HT-29 (cell line): ENCODE measurements around the gene MEGF10. TPM values are rescaled to one million over a fixed set of nuclear protein-coding genes. Genes with fewer than 3 reads are reported as not detected.

Source experiments
- DNase-seq: peaks from one replicate; pipeline ENCODE4 v3.0.0-alpha.2; 2015; ENCODE audit warnings: low spot score
- total RNA-seq: library from RNA; depleted of rRNA; stranded (reverse); fragments of >200 nt; shearing (Covaris generic); gene quantifications from 2 replicates; pipeline ENCODE4 v1.2.3, GENCODE V29; 2014

The MEGF10 gene
- total RNA-seq, 1 experiment from 2014 or later, result not detected

DNA sequence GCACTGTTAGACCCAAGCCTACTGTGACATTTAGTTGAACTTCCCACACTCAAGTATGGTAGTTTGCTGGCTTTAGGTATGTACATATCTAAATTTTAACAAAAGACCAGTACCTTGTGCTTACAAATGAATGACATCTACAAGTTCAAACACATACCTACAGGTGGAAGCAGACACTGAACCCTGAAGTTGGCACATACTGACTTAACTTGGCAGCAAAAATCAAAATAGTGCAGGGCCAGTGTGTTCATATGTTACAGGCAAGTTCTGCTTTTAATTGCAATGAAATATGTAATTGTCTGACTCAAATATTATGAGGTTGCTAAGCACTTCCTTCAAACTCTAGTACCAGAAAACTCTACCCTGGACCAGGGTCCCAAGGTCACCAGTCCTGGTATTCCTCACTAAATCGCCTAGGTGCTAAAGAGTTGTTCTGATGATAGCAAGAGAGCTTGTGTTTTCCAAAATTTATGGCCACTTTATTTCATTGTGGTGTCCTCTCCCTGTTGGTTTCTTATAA lies 77.4 kb downstream of the MEGF10 start:
- no peak for DNase-seq

DNA sequence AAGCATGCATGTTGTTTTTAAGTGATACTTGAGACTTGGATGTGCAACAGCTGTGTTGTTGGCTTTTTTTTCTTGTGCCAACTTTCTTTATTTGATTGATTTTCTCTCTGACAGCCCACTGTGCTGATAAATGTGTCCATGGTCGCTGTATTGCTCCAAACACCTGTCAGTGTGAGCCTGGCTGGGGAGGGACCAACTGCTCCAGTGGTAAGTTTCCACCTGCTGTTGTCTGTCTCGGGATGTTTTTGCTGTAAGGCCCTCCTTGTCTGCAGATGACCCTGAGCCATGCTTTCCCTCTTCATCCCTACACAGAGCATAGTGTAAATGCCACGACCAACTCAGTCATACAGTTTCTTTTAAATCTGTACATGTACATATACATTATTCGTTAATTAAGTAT lies 79.2 kb downstream of the MEGF10 start:
- DNase-seq, result no peak

DNA sequence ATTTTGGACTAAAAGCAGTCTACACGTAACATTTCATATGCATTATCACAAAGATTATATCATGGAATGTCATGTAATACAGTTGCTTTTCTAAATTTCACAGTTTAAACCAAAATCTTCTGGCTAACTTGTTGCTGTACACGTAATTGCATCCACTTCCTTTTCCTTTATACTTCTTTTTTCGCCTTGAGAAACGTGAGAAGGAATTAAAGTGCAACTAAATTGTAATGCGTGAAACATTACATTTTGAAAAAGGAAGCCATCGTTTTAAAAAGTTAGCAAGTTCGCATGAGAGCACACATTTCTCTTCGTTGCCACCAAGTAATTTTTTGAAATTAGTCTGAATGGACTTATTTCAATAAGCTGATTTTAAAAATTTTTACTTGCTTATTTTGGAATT lies 80.0 kb downstream of the MEGF10 start:
- DNase-seq, result no peak

- no peak for DNase-seq
Measured at GRCh38 chr5:127373858-127374491, 83.4 kb downstream of the MEGF10 start.

GRCh38 chr5:127375124-127375523 lies 84.5 kb downstream of the MEGF10 start:
- no peak for DNase-seq

GRCh38 chr5:127375544-127376091 lies 85.0 kb downstream of the MEGF10 start:
- no peak for DNase-seq

GRCh38 chr5:127377651-127378050 lies 87.1 kb downstream of the MEGF10 start:
- no peak for DNase-seq

- no peak for DNase-seq
Measured at GRCh38 chr5:127385936-127386335, 95.3 kb downstream of the MEGF10 start.

DNA sequence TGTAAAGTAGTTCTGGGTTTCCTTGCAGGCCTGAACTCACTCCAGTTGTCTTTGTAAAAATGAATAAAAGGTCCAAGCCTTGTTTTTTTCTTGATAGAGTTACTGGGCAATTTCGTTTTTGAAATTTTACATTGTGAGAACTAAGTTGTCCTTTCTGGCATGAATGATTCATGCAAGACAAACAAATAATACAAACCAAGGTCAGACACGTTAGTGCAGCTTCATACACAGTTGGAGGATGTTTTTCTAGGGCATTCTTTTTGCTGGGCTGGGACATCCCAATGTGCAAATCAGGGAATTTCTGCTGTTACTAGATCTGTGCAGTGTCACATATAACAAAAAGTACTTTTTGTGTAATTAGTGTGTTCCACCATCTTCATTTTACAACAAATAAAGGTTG lies 96.0 kb downstream of the MEGF10 start:
- DNase-seq, result no peak

DNA sequence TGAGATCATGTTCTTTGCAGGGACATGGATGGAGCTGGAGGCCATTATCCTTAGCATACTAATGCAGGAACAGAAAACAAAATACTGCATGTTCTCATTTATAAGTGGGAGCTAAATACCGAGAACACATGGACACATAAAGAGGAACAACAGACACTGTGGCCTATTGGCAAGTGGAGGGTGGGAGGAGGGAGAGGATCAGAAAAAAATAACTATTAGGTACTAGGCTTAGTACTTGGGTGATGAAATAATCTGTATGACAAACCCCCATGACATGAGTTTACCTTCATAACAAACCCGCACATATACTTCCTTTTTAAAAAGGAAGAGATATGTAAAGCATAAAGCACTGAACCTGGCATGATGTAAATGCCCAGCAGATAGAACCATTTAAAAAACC lies 99.0 kb downstream of the MEGF10 start:
- no peak for DNase-seq

DNA sequence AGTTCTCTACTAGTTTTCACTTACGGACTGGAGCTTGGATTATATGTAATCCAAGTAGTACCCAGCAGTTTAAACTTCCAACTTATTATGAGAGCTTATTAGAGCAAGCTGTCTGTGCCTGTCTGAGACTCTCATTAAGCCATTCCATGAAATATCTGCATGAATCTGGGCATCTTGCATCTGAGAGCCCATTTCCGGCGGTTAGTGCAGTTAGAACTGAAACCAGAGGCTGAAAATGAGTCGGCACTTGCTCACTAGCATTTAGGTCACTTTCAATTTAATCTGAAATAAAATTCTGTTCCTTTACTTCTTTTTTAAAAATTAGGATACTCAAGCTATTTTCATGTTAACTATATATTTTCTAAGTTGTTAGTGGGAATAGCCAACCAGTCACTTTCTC lies 102.2 kb downstream of the MEGF10 start:
- DNase-seq, result no peak

DNA sequence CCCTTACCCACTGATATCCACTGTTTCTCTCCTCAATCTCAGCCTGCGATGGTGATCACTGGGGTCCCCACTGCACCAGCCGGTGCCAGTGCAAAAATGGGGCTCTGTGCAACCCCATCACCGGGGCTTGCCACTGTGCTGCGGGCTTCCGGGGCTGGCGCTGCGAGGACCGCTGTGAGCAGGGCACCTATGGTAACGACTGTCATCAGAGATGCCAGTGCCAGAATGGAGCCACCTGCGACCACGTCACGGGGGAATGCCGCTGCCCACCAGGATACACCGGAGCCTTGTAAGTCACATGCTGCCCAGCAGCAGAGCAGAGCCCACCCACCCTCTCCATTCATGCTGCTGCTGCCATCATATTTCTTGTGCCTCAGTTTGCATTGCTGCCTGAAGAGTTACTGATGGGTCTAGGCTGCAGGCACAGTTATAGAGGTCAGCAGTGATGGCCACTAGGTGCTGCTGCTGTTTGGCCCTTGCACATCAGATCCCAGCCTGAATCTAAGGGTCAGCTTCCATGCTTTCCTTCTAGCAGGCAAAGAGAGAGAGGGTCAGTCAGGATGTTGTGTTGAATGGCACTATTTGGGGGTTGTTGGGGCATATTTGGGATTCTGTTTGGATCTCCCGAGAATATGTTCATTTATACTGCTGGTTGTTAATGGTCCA lies 106.0 kb downstream of the MEGF10 start:
- peak; percentile 34 for DNase-seq

- no peak for DNase-seq
Measured at GRCh38 chr5:127398508-127398907, 107.9 kb downstream of the MEGF10 start.

DNA sequence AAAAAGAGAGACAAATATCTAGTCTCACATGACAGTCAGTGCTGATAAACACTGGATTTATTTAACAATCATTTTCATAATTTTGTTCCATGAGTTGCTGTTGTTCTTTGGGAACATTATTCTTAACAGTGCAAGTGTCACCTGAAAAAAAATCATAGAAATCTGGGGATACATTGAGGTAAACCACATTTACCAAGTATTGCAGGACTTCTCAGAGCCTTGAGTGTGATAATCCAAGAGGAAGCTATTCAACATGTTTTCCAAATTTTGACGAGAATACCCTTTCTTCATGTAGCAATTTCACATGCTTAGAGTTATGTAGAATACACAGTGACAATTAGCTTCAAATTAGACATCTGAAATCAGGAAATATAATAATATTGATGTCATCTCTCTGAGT lies 108.5 kb downstream of the MEGF10 start:
- no peak for DNase-seq

DNA sequence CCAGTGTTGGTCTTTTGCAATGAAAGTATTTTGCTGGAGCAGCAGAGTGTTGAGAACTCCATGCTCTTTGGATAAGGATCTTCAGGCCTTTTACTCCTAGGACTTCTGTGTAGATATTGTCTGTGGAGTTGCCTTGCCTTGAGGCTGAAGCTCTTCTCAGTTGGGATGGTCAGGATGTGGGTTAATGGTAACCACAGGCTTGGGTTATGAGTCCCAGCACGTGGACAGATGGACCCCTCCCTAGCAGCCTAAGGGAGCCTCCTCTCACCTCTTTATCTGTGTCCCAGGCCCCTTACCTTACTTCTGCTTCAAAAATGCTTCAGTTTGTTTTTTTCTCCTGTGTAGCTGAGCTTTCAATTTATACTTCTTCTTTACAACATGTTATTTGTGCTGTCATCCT lies 109.9 kb downstream of the MEGF10 start:
- DNase-seq, result no peak

DNA sequence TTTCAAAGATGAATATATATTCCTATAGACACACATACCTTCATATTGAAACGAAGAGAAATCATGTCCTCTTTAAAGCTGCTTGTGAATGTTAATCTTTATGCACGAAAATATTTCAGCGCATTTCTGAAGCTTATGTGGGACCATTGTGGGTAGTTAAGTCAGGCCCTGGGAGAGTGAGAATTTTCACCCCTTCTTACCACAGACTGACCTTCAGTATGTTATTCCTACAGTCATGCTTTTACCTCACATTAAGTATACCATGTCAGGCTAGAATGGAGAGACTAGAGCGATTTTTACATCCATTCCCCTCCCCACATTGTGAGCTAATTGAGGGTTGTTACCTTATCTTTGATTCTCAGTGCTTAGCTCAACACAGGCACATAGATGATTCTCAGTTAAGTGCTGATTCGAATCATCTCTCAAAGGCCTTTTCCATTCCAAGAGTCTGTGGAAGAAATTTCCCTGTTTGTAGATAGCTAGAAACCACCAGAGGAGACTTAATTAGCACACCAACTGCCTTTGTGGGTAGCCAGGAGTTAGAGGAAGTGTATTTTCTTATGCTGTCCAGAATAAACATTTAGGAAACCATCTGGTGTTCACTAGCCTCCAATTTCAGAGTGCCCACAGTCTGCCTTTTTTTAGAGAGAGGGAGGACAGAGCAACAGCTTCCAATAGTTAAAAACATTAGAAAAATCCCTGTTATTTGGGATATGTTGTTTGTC lies 110.5 kb downstream of the MEGF10 start:
- no peak for DNase-seq

- no peak for DNase-seq
Measured at GRCh38 chr5:127402361-127402760, 111.8 kb downstream of the MEGF10 start.

DNA sequence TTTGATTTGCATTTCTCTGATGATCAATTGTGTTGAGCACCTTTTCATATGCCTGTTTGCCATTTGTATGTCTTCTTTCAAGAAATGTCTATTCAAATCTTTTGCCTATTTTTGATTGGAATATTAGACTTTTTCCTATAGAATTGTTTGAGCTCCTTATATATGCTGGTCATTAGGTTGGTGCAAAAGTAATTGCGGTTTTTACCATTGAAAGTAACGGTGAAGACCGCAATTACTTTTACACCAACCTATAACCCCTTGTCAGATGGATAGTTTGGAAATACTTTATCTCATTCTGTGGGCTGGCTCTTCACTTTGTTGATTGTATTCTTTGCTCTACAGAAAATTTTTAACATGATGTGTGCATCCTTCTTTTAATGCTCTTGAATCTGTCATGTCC lies 113.6 kb downstream of the MEGF10 start:
- no peak for DNase-seq

DNA sequence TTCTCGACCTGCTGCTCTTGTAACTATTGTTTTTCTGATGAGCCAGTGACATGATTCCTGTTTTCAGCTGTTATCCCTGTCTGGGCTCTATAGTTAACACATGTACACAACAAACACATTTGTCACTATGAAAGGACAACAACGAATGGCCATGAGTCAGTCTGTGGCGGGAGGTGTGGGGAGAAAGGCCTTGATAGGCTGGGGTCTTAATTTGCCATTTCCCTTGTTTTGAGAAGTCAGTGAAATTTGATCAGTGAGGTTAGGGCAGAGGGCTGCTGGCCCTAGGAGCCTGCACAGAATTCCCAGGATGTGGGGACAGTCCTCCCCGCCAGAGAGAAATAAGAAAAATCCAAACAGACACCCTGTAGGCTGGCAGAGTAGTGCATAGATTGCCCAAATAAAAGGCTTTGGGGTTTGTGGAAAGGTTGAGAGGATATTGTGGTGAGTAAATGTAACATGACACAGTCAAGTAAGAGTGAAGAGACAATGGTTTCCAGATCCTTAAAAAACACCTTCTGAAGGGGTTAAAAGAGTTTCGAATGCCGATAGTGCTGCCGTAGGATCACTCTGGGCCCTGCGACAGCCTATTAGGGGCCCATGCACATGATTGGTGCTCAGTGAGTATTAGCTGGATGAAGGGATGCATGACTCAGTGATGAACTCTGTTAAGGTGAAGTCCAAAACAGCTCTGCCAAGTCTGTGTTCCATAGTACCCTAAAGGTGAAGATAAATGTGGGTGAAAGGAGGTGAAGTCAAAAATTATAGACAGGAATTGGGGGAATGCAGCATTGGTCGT lies 115.9 kb downstream of the MEGF10 start:
- no peak for DNase-seq

DNA sequence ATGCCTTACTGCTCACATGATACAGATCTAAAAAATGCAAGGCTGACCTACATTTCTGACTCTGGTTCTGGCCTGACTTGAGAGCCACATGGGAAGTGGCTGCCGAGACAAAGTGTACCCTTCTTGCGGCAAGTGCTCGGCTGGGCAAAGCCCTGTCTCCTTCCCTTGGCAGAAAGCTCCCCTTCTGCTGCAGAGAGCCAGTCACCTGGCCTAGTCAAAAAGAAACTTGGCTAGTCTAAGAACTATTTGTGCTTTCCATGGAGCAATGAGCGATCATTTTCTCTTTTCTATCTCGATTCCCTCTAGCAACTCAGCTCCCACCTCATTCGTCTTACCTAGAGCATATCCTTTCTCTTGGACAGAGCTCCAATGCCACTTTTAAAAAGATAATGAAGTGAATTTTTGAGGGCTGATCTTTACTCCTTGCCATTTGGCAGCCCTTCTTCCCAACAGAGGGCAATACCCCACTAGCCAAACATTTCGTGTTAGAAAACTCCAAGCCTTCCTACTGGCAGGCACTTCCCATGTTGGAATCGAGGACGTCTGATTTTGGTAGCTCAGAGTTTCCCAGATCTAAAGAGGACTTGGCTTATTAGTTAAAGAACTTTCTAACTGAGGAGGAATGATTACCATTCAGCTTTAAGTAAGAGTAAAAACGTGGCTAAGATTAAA lies 118.8 kb downstream of the MEGF10 start:
- no peak for DNase-seq
